Prostate gland (tissue), 2 donors: ENCODE results near the gene SEMA4C.

Experiments used
- CTCF ChIP-seq, 4 experiments: fragments of 200-600 bp in 2 of 4; fragments of 450-650 bp in 2 of 4; sonication (generic) in 2 of 4; IDR thresholded peaks; 1 replicate in 3 of 4; 2 replicates in 1 of 4; pipeline ENCODE4 v1.5.1; 2016 to 2019; ENCODE audit warnings: antibody characterized with exemption in 4 of 4, mild to moderate bottlenecking in 2 of 4, moderate library complexity in 2 of 4
- POLR2A ChIP-seq: fragments of 450-650 bp; IDR thresholded peaks from one replicate; pipeline ENCODE4 v1.6.1; 2016; ENCODE audit warnings: antibody characterized with exemption, mild to moderate bottlenecking
- POLR2AphosphoS5 ChIP-seq: sonication (generic); formaldehyde crosslinking; IDR thresholded peaks from one replicate; pipeline ENCODE4 v1.6.1; 2017; ENCODE audit warnings: antibody characterized with exemption

GRCh38 chr2:96811917-96812316, 58.0 kb downstream of the SEMA4C start:
- TF ChIP-seq CTCF (IDR thresholded peaks at IDR 0.05) (no peak), POLR2A (no peak), POLR2AphosphoS5 (no peak)
